Daoy (cell line): ENCODE results near the gene SH3RF3. TPM values are rescaled to one million over a fixed set of nuclear protein-coding genes. Genes with fewer than 3 reads are reported as not detected.

Source experiments
- DNase-seq: peaks from one replicate; pipeline ENCODE4 v3.0.0-alpha.2; 2015; ENCODE audit warnings: low read depth
- total RNA-seq: library from RNA; depleted of rRNA; stranded (reverse); fragments of >200 nt; shearing (Covaris generic); gene quantifications from 2 replicates; pipeline ENCODE4 v1.2.3, GENCODE V29; 2014

The SH3RF3 gene
- total RNA-seq, 1 experiment from 2014 or later: 3.0 TPM

GRCh38 chr2:109498906-109499305, 369.9 kb downstream of the SH3RF3 start:
- no peak for DNase-seq

GRCh38 chr2:109499566-109499965, 370.6 kb downstream of the SH3RF3 start:
- DNase-seq: no peak

DNA sequence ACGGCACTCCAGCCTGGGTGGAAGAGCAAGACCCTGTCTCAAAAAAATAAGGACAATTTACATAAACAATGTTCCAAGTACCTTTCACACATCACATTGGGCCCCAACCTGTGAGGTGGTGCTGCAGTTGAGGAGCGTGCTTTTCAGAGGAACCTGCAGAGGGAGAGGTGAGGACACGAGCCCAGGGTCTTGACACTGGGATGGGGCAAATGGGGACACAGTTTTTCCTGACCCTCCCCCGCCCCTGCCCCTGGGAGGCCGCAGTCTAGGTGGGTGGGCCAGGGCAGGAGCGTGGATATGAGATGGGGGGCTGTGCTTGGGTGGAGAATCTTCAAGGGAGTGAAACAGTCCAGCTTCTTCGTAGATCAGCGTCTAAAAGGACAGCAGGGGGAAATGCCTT, 371.9 kb downstream of the SH3RF3 start:
- DNase-seq: no peak

GRCh38 chr2:109501461-109501860, 372.5 kb downstream of the SH3RF3 start:
- no peak for DNase-seq

DNA sequence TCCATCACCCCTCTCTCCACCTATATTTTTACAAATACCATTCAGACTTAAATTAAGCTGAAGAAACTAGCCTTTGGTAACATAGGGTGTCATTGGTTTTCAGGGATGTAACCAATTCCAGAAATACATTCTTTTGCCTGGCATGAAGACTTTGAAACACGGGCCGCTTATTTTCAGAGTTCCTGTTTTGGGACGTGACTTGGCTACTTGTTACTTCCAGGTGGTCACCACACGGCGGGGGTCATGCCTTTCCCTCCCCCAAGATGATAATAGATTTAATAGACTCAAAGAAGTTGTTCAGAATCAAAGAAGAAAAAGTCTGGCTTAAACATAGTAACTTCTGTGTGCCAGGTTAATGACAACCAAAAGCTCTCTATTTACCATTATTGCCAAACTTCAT, 374.2 kb downstream of the SH3RF3 start:
- no peak for DNase-seq

DNA sequence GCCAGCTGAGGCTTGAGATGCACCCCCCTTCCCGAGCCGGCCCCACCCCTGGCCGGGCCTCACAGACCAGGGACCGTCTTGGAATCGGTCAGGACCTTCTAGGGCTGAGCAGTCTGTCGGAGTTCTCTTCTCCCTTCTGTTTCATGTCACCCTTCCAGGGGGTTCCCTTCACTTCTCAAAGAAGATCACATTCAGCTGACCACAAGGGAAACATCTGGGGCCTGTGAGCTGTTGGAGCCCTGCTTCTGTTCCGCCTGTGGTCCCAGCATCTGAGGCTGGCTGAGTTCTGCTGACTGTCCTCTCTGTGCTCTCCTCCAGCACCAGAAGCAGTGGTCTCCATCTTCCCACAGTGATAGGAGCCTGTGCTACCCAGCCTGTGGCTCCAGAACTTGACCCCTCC, 378.2 kb downstream of the SH3RF3 start:
- no peak for DNase-seq

DNA sequence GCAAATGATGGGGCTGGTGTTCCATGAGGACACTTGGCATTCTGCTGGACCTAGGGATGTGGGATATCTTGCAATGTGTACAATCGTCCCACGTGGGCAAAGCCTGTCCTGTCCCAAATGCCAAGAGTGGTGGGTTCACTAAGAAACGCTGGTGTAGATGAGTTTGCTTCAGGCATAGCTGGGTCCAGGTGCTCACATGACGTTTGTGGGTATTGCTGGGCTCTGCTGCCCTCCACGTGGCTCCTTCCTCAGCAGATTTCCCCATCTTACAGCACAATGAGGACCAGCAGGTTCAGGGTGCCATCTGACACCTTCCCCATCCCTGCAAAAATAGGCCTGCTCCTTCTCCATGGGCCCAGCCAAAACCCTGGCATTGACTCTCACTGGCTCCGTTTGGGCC, 378.8 kb downstream of the SH3RF3 start:
- DNase-seq: no peak

- DNase-seq: no peak
Observed at GRCh38 chr2:109508556-109508955, 379.6 kb downstream of the SH3RF3 start.

- peak; percentile 78 for DNase-seq
Observed at GRCh38 chr2:109510136-109511028, 381.4 kb downstream of the SH3RF3 start.

DNA sequence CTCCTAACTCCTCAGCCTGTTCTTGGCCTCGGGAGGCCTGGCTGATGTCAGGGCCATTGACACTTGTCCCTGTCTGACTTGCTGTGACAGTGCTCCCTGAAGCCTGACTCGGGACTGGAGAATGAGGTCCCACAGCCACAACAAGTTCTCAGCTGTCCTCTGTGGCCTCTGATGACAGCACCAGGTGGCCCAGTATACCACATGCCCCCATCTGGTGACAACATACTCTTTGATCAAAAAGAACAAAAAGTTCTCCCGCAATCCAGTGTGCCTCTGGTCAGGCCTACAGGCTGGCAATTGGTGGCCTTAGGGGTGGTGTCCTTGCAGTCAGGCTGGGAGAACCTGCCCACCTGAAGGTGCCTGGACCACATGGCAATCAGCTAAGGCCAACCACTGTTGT, 382.2 kb downstream of the SH3RF3 start:
- no peak for DNase-seq

- DNase-seq: no peak
Observed at GRCh38 chr2:109512076-109512475, 383.1 kb downstream of the SH3RF3 start.

- DNase-seq: no peak
Observed at GRCh38 chr2:109513230-109513629, 384.2 kb downstream of the SH3RF3 start.

DNA sequence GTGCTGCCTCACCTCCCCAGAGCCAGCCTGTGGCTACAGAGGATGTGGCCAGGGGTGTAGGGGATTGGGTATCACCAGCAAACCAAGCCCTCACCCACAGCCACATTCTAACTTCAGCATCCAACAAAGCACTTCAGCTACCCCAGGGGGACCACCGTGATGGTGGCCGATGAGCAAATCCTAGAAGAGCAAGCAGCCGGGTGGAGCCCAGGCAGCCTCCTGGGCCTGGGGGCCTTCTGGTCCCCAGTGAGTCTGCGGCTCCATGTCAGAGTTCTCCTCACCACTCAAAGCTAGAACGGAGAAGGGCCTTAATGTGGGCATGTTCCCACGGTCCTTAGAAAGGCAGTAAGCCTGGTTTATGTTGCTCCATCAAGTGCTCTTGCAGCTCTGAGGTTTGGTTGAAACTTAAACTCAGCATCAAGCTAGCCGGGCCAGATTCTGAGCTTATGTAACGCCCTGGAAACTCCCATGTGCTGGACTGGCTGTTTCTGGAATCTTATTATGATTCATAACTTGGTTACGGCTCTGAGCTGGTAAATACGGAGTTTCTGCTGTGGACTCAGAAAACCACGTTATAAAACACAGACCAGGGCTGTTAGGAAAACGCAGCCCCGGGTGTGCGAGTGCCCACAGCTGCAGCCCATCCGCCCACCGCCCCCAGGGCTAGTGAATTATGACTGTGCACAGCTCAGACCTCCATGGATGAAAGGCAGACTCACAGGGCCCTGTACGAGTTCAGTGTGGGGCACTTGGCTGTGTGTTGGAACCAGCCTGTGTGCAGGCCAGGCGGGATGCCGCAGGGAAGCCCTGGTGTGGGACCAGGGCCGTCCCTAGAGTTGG, 385.0 kb downstream of the SH3RF3 start:
- peak; percentile 70 for DNase-seq

DNA sequence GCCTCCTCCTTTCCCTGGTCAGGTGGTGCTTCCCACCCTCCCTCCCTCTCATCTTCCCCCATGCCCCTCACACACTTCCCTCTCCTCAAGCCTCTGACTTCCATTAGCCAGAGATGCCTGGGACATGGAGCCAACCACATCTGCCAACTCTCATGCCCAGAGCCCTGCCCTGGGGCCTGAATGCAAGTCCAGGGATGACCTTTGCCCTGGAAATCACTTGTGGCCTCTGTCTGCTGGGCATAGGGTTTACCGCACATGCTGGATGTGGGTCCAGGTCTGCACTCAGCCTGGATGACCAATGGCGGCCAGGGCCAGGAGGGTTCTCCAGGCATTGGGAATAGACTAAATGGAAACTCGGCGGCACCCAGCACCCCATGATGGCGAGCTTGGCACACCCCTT, 385.9 kb downstream of the SH3RF3 start:
- no peak for DNase-seq

DNA sequence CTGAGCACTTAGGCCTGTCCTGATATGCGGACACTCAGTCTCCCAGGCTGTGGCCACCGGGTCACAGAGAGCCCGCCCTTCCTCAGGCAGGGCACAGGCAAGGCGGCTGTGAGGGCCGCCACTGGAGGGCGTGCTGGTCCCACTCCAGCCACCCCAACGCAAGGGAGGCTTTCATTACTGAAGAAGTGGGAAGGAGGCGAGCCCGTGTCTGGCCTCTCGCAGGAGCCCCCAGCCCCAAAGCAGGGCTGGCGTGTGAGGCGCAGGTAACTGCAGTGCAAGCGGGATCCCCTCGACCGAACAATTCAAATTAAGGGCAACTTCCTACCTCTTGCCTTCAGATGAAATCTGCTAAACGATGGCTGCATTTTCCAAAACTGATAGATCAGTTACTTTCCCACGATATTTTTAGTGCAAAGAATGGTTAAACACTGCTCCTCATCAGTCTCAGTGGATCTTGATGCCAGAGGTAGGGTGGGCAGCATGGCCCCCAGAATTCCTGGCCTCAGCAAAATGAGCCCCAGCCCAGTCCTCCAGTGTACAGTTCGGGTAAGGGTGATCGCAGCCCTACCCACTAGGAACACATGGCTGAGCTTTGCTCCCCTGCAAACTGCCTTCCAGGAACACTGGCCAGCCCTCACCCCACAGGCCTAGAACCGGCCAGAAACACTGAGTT, 387.6 kb downstream of the SH3RF3 start:
- peak; percentile 73 for DNase-seq

- DNase-seq: no peak
Observed at GRCh38 chr2:109517118-109517889, 388.3 kb downstream of the SH3RF3 start.

- DNase-seq: no peak
Observed at GRCh38 chr2:109519513-109519912, 390.5 kb downstream of the SH3RF3 start.

- DNase-seq: no peak
Observed at GRCh38 chr2:109521233-109522062, 392.4 kb downstream of the SH3RF3 start.

DNA sequence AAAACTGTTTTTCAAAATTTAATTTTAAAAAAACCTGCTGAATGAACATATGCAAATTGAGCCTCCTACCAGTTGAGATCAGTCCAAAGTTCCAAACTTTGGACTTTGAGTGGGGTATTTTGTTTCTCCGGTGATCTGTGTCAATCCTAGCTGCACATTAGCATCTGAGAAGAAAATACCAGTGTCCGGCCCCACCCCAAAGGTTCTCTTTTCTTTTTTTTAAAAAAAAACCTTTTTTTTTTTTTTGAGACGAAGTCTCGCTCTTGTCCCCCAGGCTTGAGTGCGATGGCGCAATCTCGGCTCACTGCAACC, 393.0 kb downstream of the SH3RF3 start:
- DNase-seq: no peak

- no peak for DNase-seq
Observed at GRCh38 chr2:109523121-109523520, 394.1 kb downstream of the SH3RF3 start.
